HEK293T (cell line): Measurements from ENCODE around the gene KCNQ1.

Experiments used
- CTCF ChIA-PET: fragments of 350-600 bp; formaldehyde crosslinking; extraction: SDS; loops from one replicate; lab custom pipeline; 2021; ENCODE audit warnings: antibody characterized with exemption, inconsistent platforms; lab: Yijun Ruan, JAX
- POLR2A ChIA-PET: fragments of 350-600 bp; formaldehyde crosslinking; extraction: SDS; loops from one replicate; lab custom pipeline; 2020; ENCODE audit warnings: antibody characterized with exemption, inconsistent platforms; lab: Yijun Ruan, JAX
- DNase-seq: peaks from one replicate; pipeline ENCODE4 v3.0.0; 2012; ENCODE audit warnings: mixed read lengths; ENCODE audit errors: extremely low spot score
- ARNT ChIP-seq: fragments of 450-650 bp; IDR thresholded peaks from 2 replicates; pipeline ENCODE4 v1.6.1; 2017; ENCODE audit warnings: mild to moderate bottlenecking
- BHLHE40 ChIP-seq: fragments of 450-650 bp; IDR thresholded peaks from 2 replicates; pipeline ENCODE4 v1.6.1; 2016; ENCODE audit warnings: mild to moderate bottlenecking, moderate library complexity, borderline replicate concordance
- CTBP1 ChIP-seq: fragments of 450-650 bp; IDR thresholded peaks from 2 replicates; pipeline ENCODE4 v1.6.1; 2016; ENCODE audit warnings: borderline replicate concordance
- ELF4 ChIP-seq: fragments of 450-650 bp; IDR thresholded peaks from 2 replicates; pipeline ENCODE4 v1.6.1; 2017; ENCODE audit warnings: antibody characterized with exemption
- FOXA1 ChIP-seq: fragments of 450-650 bp; IDR thresholded peaks from 2 replicates; pipeline ENCODE4 v1.6.1; 2016; ENCODE audit warnings: mild to moderate bottlenecking
- FOXK2 ChIP-seq: fragments of 450-650 bp; IDR thresholded peaks from 2 replicates; pipeline ENCODE4 v1.6.1; 2016; ENCODE audit warnings: mild to moderate bottlenecking
- FOXM1 ChIP-seq: fragments of 450-650 bp; IDR thresholded peaks from 2 replicates; pipeline ENCODE4 v1.6.1; 2017; ENCODE audit warnings: mild to moderate bottlenecking, borderline replicate concordance
- HDGF ChIP-seq: fragments of 450-650 bp; IDR thresholded peaks from 2 replicates; pipeline ENCODE4 v1.6.1; 2017; ENCODE audit warnings: antibody characterized with exemption, borderline replicate concordance
- L3MBTL2 ChIP-seq: fragments of 450-650 bp; conservative IDR thresholded peaks from 2 replicates; pipeline ENCODE4 v1.6.1; 2016; ENCODE audit warnings: mild to moderate bottlenecking
- LEF1 ChIP-seq: fragments of 450-650 bp; IDR thresholded peaks from 2 replicates; pipeline ENCODE4 v1.6.1; 2017; ENCODE audit warnings: mild to moderate bottlenecking, borderline replicate concordance
- NFRKB ChIP-seq: fragments of 450-650 bp; IDR thresholded peaks from 2 replicates; pipeline ENCODE4 v1.6.1; 2016; ENCODE audit warnings: mild to moderate bottlenecking, moderate library complexity
- PKNOX1 ChIP-seq: fragments of 450-650 bp; IDR thresholded peaks from 2 replicates; pipeline ENCODE4 v1.6.1; 2016
- SP1 ChIP-seq: fragments of 450-650 bp; IDR thresholded peaks from 2 replicates; pipeline ENCODE4 v1.6.1; 2017
- SUZ12 ChIP-seq: fragments of 450-650 bp; IDR thresholded peaks from 2 replicates; pipeline ENCODE4 v1.6.1; 2016; ENCODE audit warnings: mild to moderate bottlenecking
- TARDBP ChIP-seq: fragments of 450-650 bp; IDR thresholded peaks from 2 replicates; pipeline ENCODE4 v1.6.1; 2016
- ZNF384 ChIP-seq: fragments of 450-650 bp; IDR thresholded peaks from 2 replicates; pipeline ENCODE4 v1.6.1; 2016

Gene KCNQ1

GRCh38 chr11:2664376-2664775 lies 219.6 kb downstream of the KCNQ1 start:
- TF ChIP-seq FOXM1: no peak
- CTCF ChIA-PET: no interaction called here
- no peak for DNase-seq
- POLR2A ChIA-PET: no interaction called here

GRCh38 chr11:2664791-2665525 lies 220.2 kb downstream of the KCNQ1 start:
- ChIA-PET POLR2A (no interaction called here), CTCF (no interaction called here)
- DNase-seq: no peak
- TF ChIP-seq SP1 (no peak), TARDBP (no peak), L3MBTL2 (no peak), ARNT (no peak), FOXM1 (no peak), HDGF (no peak), NFRKB (no peak)

- no peak for DNase-seq
- TF ChIP-seq TARDBP (no peak), L3MBTL2 (no peak)
- ChIA-PET POLR2A (no interaction called here), CTCF (no interaction called here)
Measured at GRCh38 chr11:2665526-2666400, 221.0 kb downstream of the KCNQ1 start.

GRCh38 chr11:2666401-2666741 lies 221.6 kb downstream of the KCNQ1 start:
- DNase-seq: no peak
- ChIA-PET CTCF (no interaction called here), POLR2A (no interaction called here)
- TF ChIP-seq L3MBTL2 (no peak), CTBP1 (no peak), BHLHE40 (no peak), FOXK2 (no peak), LEF1 (no peak), FOXM1 (no peak), ARNT (no peak), HDGF (no peak), NFRKB (no peak), SUZ12 (no peak), TARDBP (no peak), FOXA1 (no peak), ZNF384 (no peak), ELF4 (no peak), SP1 (no peak), PKNOX1 (no peak)

- POLR2A ChIA-PET: no interaction called here
- TF ChIP-seq CTBP1 (no peak), TARDBP (no peak), FOXA1 (no peak), FOXM1 (no peak), LEF1 (no peak), SP1 (no peak), ARNT (no peak), BHLHE40 (no peak), NFRKB (no peak)
- no peak for DNase-seq
- CTCF ChIA-PET: no interaction called here
Measured at GRCh38 chr11:2666828-2667570, 222.2 kb downstream of the KCNQ1 start.

GRCh38 chr11:2667940-2668339 lies 223.1 kb downstream of the KCNQ1 start:
- CTCF ChIA-PET: no interaction called here
- POLR2A ChIA-PET: no interaction called here
- DNase-seq: no peak
- no peak for TF ChIP-seq PKNOX1
- TF ChIP-seq NFRKB: no peak
- TF ChIP-seq FOXA1: no peak
- no peak for TF ChIP-seq SUZ12
- TF ChIP-seq HDGF: no peak
- no peak for TF ChIP-seq TARDBP
- TF ChIP-seq LEF1: no peak
- no peak for TF ChIP-seq ZNF384
- no peak for TF ChIP-seq ARNT
- TF ChIP-seq CTBP1: no peak
- no peak for TF ChIP-seq FOXK2
- no peak for TF ChIP-seq ELF4
- no peak for TF ChIP-seq FOXM1
